GM18870 (cell line): Measurements from ENCODE around the gene APOA1.

Experiments
- ATAC-seq: cut with Tn5 transposase; IDR thresholded peaks from one replicate; pipeline ENCODE4 v1.9.1; 2021; ENCODE audit warnings: moderate library complexity; ENCODE audit not compliant: unreplicated experiment

APOA1 gene

DNA sequence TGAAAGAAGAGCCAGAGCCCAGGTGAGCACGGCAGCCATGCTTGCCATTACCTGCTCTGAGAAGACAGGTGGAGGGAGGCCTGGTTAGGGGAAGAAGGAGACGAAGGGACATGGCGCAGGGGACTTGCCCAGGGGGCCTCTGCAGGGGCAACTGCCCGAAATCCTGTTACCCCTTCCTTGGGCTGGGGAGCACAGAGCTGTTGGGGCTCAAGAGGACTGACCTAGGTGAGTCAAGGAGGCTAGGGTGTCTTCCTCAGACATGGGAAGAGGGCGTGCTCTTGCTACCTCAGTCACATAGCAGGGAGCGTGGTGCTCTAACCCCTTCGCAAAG is 45.6 kb downstream of the APOA1 start, which contains the start of gene APOA5:
TSS of gene APOA5 (minus strand) at position 67 of the 331 bp plus-strand sequence. CDS start at position 48, 19 bp downstream.
- no peak for ATAC-seq

GRCh38 chr11:116791002-116791812 is 46.2 kb downstream of the APOA1 start:
- no peak for ATAC-seq

DNA sequence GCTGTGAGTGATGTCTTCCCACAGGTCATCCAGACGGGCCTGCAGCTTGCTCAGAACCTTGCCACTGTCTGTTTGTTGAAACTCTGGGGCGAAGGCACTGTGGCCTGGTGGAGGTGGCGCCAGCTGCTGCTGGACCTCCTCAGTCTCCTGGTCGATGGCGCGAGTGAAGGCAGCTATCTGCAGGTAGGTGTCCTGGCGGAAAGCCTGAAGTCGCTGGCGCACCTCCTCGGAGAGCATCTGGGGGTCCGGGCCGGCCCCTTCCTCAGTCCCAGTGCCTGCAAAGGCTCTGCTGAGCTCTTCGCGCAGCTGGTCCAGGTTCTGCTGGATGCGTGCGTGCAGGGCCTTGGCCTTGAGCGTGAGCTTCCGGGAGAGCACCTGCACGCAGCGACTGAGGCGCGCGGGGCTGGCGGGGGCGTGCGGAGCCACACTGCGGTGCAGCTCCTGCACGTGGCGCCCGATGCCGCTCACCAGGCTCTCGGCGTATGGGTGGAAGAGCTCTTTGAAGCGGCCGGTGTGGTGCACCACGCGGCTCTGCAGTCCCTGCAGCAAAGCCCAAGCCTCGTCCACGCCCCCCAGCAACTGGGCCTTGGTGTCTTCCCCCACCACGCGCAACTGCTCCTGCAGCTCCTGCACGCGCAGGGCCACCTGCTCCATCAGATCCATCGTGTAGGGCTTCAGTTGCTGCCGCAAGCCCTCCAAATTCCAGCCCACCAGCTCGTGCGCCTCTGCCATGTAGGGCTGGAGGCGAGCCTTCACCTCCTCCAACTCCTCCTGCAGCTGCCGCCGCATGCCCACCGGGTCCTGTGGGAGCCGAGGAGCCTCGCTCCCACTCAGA is 47.0 kb downstream of the APOA1 start:
- no peak for ATAC-seq

GRCh38 chr11:116788975-116789374 is 48.4 kb downstream of the APOA1 start:
- no peak for ATAC-seq

DNA sequence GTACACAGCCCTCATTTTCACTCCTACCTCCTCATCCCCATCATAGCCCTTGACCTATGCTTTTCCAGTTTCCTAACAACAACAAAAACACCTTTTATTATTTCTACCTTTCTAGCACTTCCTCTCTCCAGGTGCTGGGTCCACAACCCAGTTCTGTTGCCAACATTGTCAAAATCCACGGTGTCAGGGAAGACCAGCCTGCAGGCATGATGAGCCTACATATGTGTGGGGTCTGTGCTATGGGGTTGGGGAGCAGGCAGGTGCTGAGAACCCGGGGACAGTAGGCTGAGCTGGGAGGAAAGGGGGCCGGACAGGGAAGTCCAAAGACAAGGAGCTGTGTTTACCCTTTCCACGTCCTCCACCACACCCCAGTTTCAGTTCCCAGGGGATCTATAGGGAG is 48.9 kb downstream of the APOA1 start:
- ATAC-seq: no peak

- no peak for ATAC-seq
These were observed 49.5 kb downstream of the APOA1 start, which contains the start of gene ZPR1 for GRCh38 chr11:116787786-116788486. Gene ZPR1 (minus strand): TSS chr11:116788023. CDS start chr11:116787990, 33 bp downstream.

GRCh38 chr11:116787436-116787785 is 50.0 kb downstream of the APOA1 start:
- ATAC-seq: no peak

GRCh38 chr11:116786966-116787365 is 50.5 kb downstream of the APOA1 start:
- no peak for ATAC-seq

DNA sequence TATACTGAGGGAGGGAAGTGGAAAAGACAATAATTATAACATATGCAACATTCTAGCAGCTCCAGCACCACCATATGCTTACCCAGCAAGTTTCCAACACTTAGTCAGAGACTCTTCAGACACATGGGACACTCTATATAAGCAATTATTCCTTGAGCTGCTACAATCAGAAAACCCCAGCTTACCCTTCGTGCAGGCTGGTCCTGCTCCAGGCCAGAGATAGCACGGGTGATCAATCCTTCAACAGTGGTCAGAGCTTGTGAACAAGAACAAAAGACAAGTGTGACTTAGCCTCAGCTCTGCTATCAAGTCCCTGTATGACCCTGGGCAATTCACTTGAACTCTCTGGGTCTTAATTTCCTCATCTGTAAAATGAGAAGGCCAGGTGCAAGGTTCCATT is 51.1 kb downstream of the APOA1 start:
- no peak for ATAC-seq
